ENCODE measurements around the gene HS2ST1.

The HS2ST1 gene

DNA sequence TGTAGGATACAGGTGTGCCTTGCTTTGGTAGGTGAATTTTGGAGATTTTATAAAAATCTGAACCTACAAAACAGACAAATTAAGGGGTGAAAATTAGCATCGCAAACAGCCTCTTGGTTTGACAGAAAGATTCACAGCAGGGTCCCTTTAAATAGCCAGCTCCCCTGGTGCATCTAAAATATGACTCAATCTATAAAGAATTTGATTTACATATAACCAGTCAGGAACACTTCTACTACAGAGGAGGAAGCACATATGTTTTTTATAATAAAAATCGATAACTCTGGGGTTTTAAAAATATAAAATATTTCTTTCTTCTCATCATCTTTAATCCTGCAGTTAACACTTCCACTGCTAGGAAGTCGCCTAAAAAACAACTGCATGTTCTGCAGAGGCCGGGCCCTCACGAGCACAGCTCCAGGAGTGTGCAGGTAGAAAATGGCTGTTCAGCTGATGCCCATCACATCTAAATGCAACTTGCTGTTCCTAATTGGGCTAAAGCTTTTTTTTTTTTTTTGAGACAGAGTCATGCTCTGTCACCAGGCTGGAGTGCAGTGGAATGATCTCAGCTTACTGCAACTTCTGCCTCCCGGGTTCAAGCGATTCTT, 203.4 kb downstream of the HS2ST1 start:
- no peak for DNase-seq

DNA sequence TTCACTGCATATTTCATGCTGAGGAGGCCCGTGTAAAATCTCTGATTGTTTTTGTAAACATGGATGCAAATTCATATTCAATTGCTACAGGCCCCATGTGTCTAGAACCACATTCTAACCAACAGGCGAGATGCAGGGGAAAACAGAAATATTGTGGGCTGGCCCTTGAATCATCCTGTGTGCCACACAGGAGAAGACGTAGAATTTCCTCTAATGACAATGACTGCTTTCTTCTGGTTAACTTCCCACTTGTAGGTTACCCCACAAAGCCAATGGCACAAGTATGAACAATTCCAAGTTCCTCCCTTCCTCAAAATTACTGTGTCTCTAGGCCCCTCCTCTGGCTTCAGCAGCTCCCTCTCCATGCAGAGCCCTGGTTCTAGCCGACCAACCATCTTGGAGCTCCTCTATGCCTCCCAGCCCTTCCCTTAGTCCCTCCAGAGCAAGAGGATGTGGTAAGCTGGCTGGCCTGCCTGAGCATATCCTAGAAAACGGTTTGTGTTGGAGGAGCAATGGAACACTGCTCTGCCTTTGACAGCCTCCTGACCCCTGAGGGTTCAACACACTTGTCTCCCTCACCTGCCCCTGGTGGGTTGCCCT, 205.2 kb downstream of the HS2ST1 start:
- DNase-seq = peak; percentile 18

DNA sequence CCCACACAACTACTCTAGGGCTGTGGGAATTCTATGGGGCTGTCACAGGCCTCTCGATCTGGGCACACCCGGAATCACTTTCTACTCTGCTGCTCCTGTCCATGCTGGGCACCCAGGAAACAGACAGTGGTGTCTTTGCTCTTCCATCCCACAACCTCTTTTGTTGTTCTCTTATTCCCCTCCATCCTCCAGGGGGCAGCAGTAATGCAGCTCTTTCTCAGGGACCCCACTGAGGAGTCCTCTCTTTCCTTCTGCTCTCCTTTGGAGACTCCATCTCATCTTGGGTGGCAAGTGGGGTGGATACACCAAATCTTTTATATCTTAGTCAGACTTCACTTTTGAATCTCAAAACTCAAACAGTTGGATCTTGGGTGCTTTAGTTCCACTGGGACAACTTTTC, 206.3 kb downstream of the HS2ST1 start:
- DNase-seq = no peak

DNA sequence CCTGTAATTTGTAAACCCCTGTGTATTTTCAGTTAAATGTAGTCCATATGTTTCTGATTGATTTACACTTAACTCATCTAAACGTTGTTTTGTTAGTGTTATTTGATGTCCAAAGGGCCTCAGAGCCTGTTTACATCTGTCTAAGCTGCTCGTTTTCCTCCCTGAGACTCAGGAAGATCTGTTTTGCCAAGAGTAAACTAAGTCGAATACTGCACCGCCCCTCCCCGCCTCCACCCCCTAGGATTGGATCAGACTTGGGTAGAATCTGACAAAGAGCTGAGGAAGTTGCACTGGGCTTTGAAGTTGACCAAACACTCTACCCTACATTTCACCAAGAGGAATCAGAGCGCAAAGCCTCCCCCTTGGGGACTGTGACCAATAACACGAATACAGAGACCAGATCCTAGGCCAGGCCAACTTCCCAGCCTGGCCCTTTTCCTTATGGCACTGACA, 207.3 kb downstream of the HS2ST1 start:
- DNase-seq = no peak

DNA sequence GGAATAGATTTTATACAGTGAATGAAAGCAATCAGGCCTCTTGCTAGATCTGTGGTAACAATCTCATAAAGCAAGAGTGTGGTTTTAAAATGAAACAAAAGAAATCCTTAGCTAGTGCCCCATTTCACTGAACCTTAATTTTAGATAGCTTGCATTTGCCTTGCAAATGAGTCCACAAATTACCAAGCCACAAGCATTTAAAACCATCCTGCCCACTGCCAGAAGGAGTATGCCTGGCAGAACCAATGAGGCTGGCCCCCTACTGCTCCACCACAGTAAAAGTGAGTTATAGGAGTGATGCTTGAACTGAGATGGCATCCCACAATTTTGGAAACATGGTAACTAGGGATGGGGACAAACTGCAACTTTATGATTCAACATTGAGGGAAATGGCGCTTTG, 207.8 kb downstream of the HS2ST1 start:
- no peak for DNase-seq

DNA sequence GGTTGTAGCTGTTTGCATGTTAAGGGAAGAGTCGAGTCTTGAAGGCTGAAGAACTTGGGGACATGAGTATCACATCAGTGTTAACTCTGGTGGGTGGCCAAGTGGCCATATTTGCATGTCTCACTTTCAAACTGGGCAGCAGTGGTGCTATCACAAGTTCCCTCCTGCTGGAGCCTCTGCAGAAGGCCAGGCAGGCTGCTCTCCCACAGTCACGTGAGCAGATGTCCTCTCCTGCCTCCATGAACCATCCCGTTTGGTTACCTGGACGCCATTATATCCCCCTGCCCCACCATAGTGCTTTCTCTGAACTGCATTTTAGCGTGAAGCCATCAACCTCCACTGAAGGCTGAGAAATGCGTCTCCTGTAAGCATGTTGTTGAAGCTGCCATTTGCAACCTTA, 209.2 kb downstream of the HS2ST1 start:
- no peak for DNase-seq

DNA sequence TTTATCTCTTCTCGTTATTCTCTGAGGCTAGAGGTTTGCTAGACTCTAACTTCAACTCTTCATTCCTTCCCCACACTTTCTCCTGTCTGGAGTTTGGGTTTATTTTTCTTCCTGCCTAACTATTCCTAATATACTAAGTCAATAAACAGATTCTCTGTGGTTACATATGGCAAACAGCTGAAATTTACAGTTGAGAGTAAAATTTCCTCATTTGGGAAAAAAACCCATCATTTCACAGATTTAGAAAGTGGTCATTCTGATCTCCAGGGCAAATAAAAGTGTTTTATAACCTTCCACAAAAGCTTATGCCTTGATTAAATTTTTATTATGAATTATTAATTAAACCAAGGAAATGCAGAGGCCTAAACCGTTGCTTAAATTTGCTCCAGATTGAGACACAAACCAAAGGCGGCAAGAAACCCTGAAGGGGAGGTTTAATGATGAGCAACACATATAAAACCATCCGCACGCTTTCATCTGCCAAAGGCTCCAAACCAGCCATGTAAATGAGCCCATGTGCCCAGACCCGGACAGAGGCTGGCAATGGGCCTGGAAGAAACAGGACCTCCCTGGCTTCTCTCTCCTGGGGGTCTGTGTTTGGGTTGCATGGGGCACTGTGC, 212.6 kb downstream of the HS2ST1 start:
- no peak for DNase-seq

DNA sequence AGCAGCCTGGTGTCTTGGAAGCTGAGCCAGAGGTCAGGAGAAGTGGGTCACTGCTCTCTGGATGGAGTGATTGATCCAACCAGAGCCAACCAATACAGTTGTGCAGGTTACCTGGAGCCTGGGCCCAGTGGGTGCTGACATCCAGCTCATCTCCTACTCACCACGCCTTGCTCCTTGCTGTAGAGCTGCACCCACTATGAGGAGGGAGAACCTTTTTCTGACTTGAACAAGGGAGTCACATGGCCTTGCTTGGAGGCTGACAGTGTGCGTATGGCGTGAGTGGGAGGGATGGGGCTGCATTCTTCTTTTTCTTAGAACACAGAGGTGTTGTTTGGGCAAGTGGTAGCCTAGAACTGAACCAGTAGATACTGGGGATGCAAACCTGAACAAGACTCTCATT, 213.1 kb downstream of the HS2ST1 start:
- DNase-seq = no peak

DNA sequence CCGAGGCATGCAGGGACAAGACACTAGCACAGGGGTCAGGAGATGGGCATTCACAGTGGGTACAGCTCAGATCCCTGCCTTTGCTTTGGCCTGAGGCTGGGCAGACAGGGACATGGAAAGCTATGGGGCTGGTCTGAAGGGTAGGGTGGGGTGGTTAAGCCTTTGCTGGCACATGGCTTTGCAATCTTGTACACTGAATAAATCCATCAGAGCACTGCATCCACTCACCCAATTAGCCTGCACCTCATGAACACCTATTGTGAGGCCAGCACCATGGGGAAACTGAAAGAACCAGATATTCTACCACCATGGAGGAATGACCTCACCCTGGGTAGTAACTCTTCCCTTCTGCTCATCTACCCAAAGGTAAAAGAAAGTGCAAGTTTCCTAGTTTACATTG, 214.6 kb downstream of the HS2ST1 start:
- no peak for DNase-seq

DNA sequence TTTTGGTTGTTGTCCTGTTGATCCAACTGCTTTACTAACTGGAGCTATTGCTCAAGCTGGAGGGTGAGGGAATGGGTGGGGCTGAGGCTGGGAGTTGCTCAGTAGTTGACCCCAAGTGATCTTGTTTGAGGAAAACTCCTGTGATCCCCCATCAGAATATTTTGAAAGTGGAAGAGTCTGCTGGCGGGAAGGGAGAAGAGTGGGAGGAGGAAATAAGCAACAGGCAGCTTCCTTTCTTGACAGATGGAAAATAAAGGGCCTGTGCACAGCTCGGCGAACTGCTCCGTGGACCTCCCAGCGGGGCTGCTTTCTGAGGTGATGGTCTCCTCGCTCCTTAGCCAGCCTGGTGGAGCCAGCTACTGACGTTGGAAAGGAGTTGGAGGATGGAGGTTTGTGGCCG, 215.2 kb downstream of the HS2ST1 start:
- peak; percentile 45 for DNase-seq

DNA sequence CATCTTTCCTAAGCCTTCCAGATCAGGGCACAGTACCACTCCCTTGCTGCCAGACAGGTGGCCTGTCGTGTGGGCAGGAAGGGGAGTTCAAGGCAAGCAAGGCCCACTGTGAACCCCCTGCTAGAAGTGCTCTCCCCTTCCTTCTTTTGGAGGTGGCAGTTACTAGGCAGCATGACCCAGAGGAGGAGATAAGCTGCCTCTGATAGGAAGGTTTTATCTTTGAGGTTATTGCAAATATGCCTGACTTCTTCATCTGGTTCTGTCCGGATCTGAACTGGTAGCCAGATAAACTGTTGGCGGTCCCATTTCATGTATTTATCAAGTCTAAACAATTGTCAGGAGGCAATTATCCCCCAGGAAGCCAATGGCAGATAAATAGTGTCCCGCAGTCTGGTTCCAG, 216.0 kb downstream of the HS2ST1 start:
- no peak for DNase-seq

DNA sequence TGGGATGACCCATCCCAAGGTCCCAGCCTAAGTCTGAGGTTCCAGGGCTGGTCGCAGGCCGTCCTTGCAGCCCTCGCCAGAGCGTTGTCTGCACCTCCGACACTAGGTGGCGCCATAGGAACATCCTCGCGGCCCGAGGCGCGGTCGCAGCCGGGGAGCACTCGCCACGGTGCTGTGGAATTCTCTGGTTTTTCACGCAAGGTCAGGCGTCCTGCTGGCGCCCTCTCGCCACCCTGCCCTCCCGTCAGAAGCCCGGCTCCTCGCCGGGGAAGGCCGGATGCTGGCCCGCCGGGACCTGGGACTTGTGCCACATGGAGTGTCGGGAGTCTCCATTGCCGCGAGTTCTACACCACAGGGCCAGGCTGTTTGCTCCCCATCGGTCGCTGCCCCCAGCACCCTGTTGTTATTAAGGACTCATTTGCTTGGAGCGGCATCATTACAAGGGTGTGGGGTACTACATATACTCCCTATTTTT, 217.4 kb downstream of the HS2ST1 start:
- DNase-seq = peak; percentile 54

DNA sequence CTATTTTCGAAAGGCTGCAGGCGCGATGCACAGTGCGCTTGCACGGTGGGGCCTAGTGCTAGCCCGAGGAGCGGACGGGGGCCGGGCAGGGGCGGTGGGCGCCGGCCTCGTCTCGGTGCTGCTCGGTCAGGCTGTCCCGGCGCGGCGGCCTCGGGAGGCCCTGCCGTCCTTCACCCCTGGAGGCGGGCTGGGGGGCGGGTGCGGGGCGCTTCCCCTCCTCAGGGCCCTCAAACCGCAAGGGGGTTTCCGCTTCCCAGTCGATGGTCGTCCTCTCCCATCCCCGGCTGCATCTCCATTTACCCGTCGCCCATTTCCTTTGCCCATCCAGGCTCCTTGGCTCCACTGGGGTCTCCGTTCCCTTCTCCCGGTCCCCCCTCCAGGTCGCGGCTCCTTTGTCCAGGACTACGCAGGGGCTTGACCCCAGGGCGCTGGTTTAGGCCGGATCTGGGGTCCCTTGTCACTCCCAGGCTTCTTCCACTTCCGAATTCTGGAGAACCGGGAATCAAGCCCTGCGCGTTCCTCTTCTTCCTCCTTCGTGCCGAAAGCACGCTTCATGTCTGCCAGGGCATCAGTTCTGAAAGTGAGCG, 217.9 kb downstream of the HS2ST1 start:
- no peak for DNase-seq

DNA sequence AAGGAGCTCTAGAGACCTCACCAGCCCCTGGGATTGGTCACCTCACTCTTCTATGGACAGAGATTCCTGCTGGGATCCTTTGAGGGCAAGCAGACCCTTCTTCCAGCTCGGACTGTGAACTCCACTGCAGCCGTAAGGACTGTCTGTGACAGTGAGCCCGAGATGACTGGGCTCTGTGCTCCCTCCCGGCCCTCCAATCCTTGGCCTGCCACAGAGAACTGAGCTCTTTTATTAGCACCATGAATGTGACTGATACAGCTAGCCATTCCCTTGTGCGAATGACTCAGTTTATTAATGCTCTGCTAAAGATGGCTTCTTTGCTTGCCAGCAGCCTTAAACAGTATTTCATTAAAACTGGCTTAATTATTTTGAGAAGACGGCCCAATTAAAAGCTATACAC, 219.6 kb downstream of the HS2ST1 start:
- DNase-seq = no peak

DNA sequence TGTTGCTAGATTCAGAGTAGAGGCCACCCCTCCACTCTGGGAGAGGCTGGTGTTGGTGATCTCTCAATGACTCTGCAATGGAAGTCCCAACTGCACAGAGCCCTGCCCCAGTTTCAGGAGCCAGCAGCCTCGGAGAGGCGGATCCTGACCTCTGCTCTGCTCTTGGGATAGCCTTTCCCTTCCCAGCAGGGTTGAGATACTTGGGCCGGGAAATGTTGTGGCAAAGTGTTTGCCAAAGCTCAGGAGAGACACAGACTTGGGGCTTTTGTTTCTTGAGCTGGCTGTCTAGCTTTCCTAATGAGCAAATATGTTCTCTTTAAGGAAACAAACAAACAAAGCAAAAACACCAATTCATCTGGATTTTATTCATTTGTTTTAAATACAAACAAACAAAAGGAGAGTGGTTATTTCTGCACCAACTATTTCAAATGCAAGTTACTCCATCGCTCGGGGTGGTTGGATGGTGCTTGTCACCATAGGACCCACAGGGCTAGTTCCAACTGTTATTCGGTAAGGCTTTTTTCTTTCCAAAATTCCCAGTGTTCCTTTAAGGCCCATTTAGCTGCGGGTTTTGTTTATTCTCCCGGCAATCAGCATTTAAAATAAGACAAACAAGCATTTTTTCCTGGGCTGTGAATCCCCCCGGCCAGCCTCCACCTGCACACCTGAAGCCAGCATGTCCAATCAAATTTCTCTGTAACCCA, 220.3 kb downstream of the HS2ST1 start:
- DNase-seq = no peak

DNA sequence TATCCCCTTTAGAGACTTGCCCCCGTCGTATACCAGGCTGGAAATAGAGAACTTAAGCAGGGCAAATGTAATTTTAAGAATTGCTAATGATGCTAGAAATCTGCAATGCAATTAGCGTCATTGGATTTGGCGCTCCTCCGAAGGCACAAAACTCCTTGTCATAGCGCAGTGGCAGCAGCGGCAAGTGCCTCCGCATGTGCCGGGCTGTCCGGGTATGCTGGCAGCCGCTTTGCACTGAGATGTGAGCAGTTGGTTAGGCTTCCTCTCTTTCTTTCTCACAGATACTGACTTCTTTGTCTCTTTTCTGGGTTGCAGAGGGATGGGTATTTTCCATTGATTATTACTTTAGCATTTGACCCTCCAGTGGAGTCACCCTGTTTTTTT, 220.9 kb downstream of the HS2ST1 start:
- no peak for DNase-seq

DNA sequence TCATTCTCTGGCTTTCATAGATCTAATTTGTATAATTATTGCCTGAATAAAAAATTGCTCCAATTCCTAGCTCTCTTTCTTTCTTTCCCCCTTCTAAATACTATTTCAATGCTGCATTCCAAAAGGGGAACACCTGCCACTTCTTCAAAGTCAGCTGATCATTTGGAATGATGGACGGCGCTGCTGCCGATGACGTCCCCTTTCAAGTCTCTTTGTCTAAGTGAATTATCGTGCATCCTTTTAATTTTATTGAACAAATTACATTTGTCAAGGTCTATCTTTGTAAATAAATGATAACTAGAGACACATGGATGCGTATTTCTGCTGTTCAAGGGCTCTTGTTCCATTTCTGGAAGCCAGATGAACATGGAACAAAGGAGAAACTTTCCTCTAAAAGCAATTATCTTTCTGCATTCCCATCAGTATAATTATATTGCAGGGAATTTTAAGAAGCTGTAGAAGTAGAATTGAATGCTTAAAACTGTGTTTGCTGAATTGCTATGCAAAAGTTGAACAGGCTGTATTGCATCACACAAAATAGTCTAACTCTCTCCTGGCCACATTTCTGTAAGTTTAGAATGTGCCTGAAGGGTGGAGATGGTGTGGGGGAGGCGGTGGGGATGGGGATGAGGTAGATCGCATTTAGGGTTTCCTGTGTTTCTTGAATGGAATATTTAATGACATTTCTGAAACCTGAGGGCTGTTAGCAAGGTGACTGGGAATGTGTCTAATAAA, 222.3 kb downstream of the HS2ST1 start:
- no peak for DNase-seq

DNA sequence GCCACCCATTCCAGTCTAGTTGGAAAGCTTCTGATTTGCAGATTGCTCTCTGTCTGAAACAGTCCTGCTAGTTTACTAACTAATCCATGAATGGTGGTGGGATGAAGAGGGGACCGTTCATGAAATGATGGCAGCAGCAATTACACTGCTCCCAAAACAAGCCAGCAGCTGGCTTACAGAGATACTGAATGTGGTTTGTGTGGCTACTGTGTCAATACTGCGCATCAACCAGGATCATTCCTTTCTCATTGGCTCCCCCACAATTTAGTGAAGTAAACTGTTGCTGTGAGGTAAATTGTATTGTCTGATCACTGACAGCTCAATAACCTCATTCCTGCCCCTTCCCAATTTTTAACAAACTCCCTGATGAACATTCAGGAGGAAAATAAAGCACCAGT, 222.9 kb downstream of the HS2ST1 start:
- no peak for DNase-seq

DNA sequence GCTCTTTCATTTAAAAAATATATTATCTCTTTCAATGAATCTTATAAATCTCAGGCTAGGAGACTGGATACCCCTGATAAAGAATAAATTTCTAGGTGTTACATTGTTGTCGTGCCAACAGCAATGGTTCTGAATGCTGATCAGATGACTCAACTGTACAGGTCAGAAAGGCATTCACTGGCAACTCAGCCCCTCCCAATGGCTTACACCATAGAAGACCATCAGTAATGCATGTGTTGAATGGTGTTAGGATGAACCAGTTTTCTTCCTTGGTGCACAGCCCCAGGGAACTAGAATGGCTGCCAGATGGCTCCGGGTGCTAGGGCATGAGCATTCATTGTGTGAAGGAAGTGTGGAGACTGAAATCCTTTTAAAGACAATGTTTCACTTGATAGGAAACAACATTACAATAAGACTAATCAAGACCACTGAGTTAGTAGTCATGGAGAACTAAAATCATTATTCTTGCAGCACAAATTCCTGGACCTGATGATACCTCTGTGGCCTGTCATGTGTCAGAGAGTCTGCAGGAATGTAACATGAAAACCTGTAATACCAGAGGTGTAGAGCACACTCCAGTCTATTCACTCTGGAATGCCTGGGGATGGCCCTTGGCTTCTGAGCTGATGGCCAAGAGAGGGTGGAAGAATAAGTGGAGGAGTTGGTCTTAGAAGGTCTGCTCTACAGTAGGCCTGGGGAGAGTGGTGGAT, 226.6 kb downstream of the HS2ST1 start:
- no peak for DNase-seq

DNA sequence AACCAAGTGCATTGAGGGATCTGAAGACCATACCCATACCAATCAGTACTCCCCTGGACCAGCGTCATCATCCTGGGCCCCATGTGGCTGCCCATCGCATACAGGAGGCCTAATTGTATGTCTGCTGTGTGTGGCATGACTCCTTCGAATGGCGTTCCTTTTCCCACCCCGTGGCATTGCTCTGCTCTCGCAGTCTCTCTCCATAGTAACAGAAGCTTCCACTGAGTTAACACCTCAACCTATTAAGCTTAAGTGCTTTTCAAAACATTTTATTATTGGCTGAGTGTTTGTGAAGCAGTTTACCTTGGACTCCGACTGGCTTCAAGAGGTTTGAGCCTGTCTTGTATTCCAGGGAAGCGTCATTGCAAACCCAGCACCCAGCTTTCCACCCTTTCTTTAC, 227.1 kb downstream of the HS2ST1 start:
- DNase-seq = no peak

DNA sequence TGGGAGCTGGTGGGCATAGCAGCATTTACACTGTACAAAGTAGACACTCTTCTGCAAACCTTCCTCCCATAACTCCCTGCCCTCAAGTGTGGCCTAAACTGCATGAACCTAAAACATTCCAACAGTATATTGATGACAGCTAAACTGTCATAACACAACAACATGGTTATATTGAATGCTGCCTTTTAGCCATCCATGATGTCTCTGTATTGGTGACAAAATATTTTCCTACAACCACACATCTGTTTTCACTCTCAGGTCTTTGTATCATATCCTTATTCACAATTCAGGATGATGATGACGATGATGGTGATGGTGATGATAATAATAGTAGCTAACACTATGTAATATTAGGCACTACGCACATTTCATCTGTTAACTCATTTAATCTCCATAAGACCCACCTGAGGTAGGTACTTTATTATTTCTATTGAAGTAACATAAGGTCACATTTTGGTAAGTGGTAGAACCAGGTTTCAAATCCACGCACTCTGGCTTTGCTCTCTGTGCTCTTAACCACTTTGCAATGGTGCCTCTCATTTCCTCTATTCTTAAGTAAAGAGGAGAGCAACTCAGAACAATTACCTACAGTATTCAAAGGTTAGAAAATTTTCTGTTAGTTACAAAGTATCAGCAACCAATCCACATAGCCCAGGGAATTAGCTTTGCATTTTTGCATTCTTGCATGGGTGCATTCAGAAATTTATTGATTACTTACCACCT, 229.1 kb downstream of the HS2ST1 start:
- peak; percentile 22 for DNase-seq
